HUES64 (cell line): Measurements from ENCODE around the gene KRT14.
A peak's percentile ranks its signal among the peaks of the same experiment; 100 is the strongest.
"Not testable (repeated sequence)": the region's sequence is repeated elsewhere in the genome, so short reads cannot be mapped to it uniquely, and the experiment has no call there.

Experiments used
- H3K27ac ChIP-seq: 2 replicates; pipeline ENCODE4 v1.7.0; 2013; ENCODE audit warnings: low read depth, low read length, inconsistent platforms
- H3K27me3 ChIP-seq: 2 replicates; pipeline ENCODE4 v1.6.1; 2013; ENCODE audit warnings: mild to moderate bottlenecking, low read length; ENCODE audit not compliant: insufficient read depth
- H3K36me3 ChIP-seq: 2 replicates; pipeline ENCODE4 v1.6.1; 2013; ENCODE audit warnings: mild to moderate bottlenecking, low read length; ENCODE audit not compliant: insufficient read depth
- H3K4me1 ChIP-seq: 2 replicates; pipeline ENCODE4 v1.6.1; 2013; ENCODE audit warnings: mild to moderate bottlenecking, low read length, moderate library complexity; ENCODE audit not compliant: insufficient read depth
- H3K4me3 ChIP-seq: 2 replicates; pipeline ENCODE4 v1.5.1; 2013; ENCODE audit warnings: mild to moderate bottlenecking, low read length, moderate library complexity
- H3K9ac ChIP-seq: 2 replicates; pipeline ENCODE4 v1.6.1; 2013; ENCODE audit warnings: mild to moderate bottlenecking, low read depth, low read length
- H3K9me3 ChIP-seq: 2 replicates; pipeline ENCODE4 v1.6.1; 2013; ENCODE audit warnings: low read depth, low read length; ENCODE audit not compliant: insufficient read depth
- WGBS: fragments of 150-250, 120-280 bp; methylation state at CpG from one replicate; pipeline ENCODE4 v1.1.7; 2013; ENCODE audit warnings: missing lambda C conversion rate; 5-methylcytosine and 5-hydroxymethylcytosine counted together

The KRT14 gene

GRCh38 chr17:41580687-41581365 is 5.9 kb downstream of the KRT14 start:
- peaks cover 6% of the 10 kb centered on the region; the same call in 1 of the 2 replicates for H3K4me1 ChIP-seq
- WGBS: 59% methylated on average over 1 of the region's 1 CpG
- H3K27ac ChIP-seq: no peak overlapping the region
- no peak overlapping the region for H3K4me3 ChIP-seq
- no peaks in the 10 kb centered on the region for H3K36me3 ChIP-seq
- H3K27me3 ChIP-seq: no peaks in the 10 kb centered on the region
- H3K9me3 ChIP-seq: no peaks in the 10 kb centered on the region
- no peak overlapping the region for H3K9ac ChIP-seq

- Histone ChIP-seq H3K9ac (no peak overlapping the region), H3K27me3 (no peaks in the 10 kb centered on the region), H3K4me3 (no peak overlapping the region), H3K36me3 (no peaks in the 10 kb centered on the region), H3K27ac (no peak overlapping the region), H3K9me3 (no peaks in the 10 kb centered on the region), H3K4me1 (peaks cover 6% of the 10 kb centered on the region; the same call in 1 of the 2 replicates)
- WGBS: 89% methylated on average over 2 of the region's 2 CpGs
These were observed 6.5 kb downstream of the KRT14 start for GRCh38 chr17:41580244-41580575.

DNA sequence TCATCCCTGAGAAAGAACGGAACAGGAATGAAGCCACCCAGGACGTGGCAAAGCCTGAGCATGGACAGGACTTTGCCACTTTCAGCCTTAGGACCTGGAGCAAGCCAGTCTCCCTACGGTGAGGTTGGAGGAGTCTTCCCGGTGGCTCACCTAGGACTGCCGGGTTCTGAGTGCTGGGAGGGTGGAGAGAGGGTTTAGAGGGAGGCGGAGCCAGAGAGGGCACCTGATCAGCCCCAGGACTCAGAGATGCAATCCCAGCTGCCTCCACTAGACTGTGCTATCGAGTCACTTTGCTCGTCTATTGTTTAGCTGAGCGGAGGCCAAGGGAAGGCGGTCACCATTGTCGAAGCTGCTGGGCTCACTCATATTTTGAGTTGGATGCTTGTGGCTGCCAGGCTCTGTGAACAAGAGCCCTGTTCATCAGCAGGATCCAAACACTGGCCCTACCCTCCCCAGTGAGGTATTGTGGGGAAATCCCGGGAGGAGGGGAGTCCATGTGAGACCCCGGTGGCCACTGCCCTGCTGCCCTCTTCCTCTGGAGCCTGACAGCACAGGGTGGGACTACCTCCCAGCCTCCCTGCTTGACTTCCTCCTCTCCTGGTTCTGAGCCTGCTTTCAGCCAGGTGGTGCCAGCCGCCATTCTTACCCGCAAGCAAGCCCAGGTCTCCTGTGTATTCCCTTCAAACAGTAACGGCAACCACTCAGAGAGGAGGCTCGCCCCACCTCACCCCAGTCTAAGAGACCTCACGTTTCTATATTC is 7.0 kb downstream of the KRT14 start:
- Histone ChIP-seq H3K4me3 (no peak overlapping the region), H3K27ac (no peak overlapping the region), H3K27me3 (no peaks in the 10 kb centered on the region), H3K9ac (no peak overlapping the region), H3K9me3 (no peaks in the 10 kb centered on the region), H3K4me1 (peaks cover 6% of the 10 kb centered on the region; the same call in 1 of the 2 replicates), H3K36me3 (no peaks in the 10 kb centered on the region)
- 43% methylated on average over 18 of the region's 18 CpGs for WGBS

DNA sequence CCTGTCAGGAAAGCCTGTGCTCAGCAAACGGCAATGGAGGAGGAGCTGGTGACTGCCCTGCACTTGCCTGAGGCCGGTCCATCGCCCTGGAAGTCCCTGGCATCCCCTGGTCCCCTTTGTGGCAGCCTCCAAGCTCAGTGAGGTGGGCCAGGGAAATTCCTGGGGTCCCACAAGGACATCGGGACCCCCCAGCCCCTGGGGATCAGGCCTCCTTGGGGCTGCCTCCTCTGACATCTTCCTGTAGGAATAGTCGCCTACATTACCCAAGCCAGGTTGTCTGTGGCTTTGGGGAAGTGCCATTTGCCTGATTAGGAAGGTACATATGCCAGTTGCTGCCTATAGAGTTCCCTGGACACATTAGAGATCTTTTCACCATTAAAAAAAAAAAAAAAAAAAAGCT is 7.7 kb downstream of the KRT14 start:
- Histone ChIP-seq H3K4me3 (no peak overlapping the region), H3K4me1 (peaks cover 6% of the 10 kb centered on the region; the same call in 1 of the 2 replicates), H3K27ac (no peak overlapping the region), H3K9ac (no peak overlapping the region), H3K36me3 (no peaks in the 10 kb centered on the region), H3K9me3 (no peaks in the 10 kb centered on the region), H3K27me3 (no peaks in the 10 kb centered on the region)
- 80% methylated on average over 5 of the region's 5 CpGs for WGBS

DNA sequence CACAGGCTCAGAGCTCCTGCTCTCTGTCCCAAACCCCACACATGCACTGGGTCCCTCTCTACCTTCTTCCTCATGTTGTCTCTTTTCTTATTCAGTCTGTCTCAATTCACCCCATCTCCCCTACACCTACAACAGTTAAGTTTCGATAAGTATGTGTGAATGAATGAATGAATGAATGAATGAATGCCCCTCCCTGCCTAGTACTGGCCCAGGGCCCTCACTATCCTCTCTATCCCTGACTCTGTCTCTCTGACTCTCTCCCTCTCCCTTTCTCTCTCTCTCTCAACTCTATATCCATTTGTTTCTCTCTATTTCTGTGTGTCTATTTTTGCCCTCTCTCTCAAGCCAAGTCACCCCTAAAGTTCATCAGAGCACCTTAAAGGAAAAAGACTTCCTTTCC is 8.2 kb downstream of the KRT14 start:
- WGBS: no CpG with 5 or more reads among the region's 1 CpG
- no peak overlapping the region for H3K27ac ChIP-seq
- no peaks in the 10 kb centered on the region for H3K27me3 ChIP-seq
- H3K36me3 ChIP-seq: no peaks in the 10 kb centered on the region
- H3K9me3 ChIP-seq: no peaks in the 10 kb centered on the region
- 0 out of 2 replicates have a peak overlapping the region, but pooled peaks have one; percentile 24 for H3K9ac ChIP-seq
- no peak overlapping the region for H3K4me3 ChIP-seq
- H3K4me1 ChIP-seq: peaks cover 6% of the 10 kb centered on the region; the same call in 1 of the 2 replicates

GRCh38 chr17:41576740-41577139 is 10.0 kb downstream of the KRT14 start:
- not testable (repeated sequence) for H3K36me3 ChIP-seq, H3K27me3 ChIP-seq, H3K27ac ChIP-seq, H3K4me3 ChIP-seq, H3K4me1 ChIP-seq, H3K9ac ChIP-seq, H3K9me3 ChIP-seq
- WGBS: 88% methylated on average over 4 of the region's 4 CpGs

GRCh38 chr17:41575336-41575735 is 11.4 kb downstream of the KRT14 start:
- Histone ChIP-seq H3K9ac (no peak overlapping the region), H3K4me1 (peaks cover 6% of the 10 kb centered on the region; the same call in 1 of the 2 replicates), H3K36me3 (no peaks in the 10 kb centered on the region), H3K27me3 (no peaks in the 10 kb centered on the region), H3K27ac (no peak overlapping the region), H3K9me3 (no peaks in the 10 kb centered on the region), H3K4me3 (no peak overlapping the region)
- WGBS: 84% methylated on average over 3 of the region's 3 CpGs

DNA sequence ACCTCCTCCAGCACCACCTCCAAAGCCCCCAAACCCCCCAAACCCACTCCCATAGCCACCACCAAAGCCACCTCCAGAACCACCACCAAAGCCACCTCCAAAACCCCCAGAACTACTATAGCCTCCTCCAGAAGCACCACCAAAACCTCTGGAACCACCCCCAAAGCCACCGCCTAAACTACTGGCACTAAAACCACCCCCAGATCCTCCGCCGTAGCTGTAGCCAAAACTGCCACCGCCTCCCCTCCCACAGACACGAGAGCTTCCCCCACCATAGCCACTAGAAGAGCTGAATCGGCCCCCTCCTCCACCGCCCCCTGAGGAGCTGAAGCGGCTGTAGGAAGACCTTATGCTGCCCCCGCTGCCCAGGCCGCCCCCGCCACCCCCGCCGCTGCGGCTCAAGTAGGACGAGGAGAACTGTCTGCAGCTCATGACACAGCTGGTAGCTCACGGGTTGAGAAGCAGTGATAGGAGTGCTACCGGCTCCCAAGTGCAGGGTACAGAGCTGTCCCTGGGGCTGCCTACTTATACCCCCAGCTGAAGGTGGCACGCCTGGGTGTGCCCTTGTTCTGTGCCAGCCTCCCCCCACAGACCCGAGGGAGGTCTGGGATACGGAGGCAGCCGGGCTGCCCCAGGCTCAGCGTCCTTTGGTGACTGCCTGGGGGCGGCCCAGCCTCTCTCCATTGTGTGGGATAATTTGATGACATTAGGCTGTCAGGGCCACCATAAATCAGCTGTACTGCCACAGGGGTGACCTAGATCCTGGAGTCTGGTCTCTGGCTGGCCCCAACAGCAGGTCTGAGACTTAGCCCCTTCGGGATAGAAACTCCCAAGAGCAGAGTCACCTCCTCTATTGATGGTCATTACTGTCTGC is 14.9 kb downstream of the KRT14 start, which contains the start of gene KRT9:
KRT9 (minus strand) TSS at position 499 of the 874 bp plus-strand sequence; CDS start at position 432, 67 bp downstream.
- 79% methylated on average over 24 of the region's 24 CpGs for WGBS

GRCh38 chr17:41567317-41567716 is 19.4 kb downstream of the KRT14 start:
- no peaks in the 10 kb centered on the region for H3K27me3 ChIP-seq
- H3K4me1 ChIP-seq: peaks cover 4% of the 10 kb centered on the region; the same call in 1 of the 2 replicates
- no peaks in the 10 kb centered on the region for H3K9me3 ChIP-seq
- no peak overlapping the region for H3K27ac ChIP-seq
- 96% methylated on average over 6 of the region's 6 CpGs for WGBS
- H3K36me3 ChIP-seq: no peaks in the 10 kb centered on the region
- no peak overlapping the region for H3K4me3 ChIP-seq
- no peak overlapping the region for H3K9ac ChIP-seq

More for the DNA sequence above, 14.9 kb downstream of the KRT14 start, which contains the start of gene KRT9:
- H3K36me3 ChIP-seq: no peaks in the 10 kb centered on the region
- no peak within 1 kb of the TSS for H3K9ac ChIP-seq
- H3K9me3 ChIP-seq: no peaks in the 10 kb centered on the region
- no peak within 1 kb of the TSS for H3K4me3 ChIP-seq
- no peaks in the 10 kb centered on the region for H3K4me1 ChIP-seq
- H3K27me3 ChIP-seq: no peaks in the 10 kb centered on the region
- H3K27ac ChIP-seq: no peak within 1 kb of the TSS

- no peaks in the 10 kb centered on the region for H3K36me3 ChIP-seq
- H3K9ac ChIP-seq: no peak overlapping the region
- no peaks in the 10 kb centered on the region for H3K9me3 ChIP-seq
- no peak overlapping the region for H3K27ac ChIP-seq
- peaks cover 4% of the 10 kb centered on the region; the same call in 1 of the 2 replicates for H3K4me1 ChIP-seq
- no peak overlapping the region for H3K4me3 ChIP-seq
- no peaks in the 10 kb centered on the region for H3K27me3 ChIP-seq
These were observed 21.4 kb downstream of the KRT14 start for GRCh38 chr17:41565338-41565737.
